Activated CD4-positive, alpha-beta T cell treated with anti-CD3 and anti-CD28 coated beads, Interleukin-10, Interleukin-2, amounts not matched to agents 100 ng/mL and 50 ng/mL, durations not matched to agents 16 hours and 8 hours (primary cell): ENCODE data around the gene SSBP2.

Source experiments
- DNase-seq: peaks from one replicate; pipeline ENCODE4 v3.0.0-alpha.2; 2020

Gene SSBP2

DNA sequence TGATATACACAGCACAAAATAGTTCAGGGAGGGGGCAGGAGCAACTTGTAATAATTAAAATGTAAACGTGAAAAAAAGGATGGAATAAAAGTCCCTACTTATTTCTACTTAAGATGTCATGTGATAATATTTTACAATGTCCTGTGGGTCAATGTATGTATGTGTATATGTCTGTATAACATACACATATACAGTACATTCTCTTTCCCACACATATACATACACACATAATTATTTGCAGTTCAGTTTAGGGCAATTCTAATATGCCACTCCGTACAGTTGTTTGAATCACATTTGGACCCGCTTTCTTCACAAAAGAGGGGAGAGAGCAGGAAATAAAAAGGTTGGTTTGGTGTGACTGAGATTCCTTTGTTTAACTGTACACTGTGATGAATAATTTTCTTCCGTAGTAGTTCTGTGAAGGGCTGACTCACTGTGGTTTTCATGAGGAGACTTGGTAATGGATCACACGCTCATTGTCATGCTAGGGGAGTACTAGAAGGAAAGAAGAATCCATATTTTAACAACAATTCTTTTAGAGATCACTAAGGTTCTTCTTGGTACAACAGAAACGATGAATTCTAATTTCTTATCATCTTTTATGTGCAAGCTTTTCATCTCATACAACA lies 330.7 kb downstream of the SSBP2 start:
- peak; percentile 91 for DNase-seq

DNA sequence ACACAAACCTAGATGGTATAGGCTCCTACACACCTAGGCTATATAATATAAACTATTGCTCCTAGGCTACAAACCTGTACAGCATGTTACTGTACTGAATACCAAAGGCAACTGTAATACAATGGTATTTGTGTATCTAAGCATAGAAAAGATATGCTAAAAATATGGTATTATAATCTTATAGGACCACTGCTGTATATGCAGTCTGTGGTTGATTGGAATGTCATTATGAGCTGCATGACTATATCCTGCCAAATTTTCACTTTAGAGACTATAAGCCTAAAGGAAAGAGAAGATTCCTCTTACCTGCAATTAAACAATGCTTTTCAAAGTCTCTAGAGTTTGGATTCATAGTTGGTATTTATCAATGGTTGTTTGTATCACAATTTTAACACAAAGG lies 332.3 kb downstream of the SSBP2 start:
- DNase-seq, result no peak

DNA sequence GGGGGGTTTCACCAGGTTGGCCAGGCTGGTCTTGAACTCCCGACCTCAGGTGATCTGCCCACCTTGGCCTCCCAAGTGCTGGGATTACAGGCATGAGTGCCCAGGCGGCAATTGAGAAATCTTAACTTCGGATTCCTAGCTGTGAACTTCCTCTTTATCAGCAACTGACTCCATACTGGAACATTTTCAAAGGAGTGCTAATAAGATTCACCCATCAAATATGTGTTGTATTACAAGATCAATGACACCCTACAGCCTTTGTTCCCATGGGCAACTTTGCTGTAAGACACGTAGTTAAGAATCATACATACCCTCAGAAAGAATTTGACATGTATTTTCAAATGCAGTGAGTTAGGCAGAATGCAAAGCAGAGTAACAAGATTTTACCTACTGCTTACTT lies 333.8 kb downstream of the SSBP2 start:
- DNase-seq, result no peak

DNA sequence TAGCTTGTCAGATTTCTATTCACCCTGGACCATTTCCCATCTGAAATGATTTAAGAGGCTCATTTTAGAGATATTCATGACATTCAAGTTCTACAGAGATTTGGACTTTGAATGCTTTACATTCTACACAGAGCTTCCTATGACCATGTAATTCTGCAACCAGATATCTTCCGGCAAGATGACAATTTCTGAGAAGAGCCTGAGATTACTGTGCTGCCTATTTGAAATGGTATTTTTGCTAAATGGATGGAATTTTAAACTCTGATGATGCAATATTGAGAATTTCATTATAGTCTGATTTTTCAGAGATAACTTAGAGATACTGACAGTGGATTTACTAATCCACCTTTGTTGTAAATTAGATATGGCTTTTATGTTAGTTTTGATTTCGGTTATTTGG lies 341.0 kb downstream of the SSBP2 start:
- peak; percentile 80 for DNase-seq

DNA sequence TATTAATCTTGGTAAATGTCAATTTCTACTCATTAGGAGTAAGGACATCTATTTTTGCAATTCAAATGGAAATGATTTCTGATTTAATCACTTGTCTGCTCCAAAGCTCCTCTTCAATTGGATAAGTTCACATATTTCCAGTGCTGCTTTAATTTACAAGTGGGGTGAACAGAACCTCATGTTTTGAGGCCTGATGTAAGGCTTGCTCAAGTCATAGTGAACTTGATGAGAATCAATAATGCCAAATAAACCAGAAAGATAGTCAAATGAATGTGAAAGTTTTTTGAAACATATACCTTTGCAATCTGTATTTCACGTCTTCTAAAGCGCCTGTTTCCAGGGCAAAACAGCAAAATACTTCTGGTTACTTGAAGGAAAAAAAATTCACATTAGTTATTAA lies 341.5 kb downstream of the SSBP2 start:
- DNase-seq, result peak; percentile 23

DNA sequence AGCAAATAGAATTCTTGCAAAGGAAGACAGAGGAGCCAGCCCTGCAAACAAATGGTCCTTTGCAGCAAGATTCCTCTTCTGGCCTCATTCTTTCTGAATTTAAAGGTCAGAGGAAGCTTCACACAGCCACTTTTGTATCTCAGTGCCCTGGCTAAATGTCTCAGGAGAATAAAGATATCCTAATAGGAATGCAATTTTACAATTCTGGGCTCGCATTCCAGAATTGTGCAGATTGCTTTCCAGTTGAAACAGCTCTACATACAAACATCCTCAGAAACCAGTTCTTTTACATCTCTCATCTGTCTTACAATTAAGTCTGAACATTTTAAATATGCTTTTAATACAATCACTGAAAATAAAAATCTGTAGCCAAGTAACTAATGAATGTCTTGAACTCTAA lies 342.4 kb downstream of the SSBP2 start:
- no peak for DNase-seq

DNA sequence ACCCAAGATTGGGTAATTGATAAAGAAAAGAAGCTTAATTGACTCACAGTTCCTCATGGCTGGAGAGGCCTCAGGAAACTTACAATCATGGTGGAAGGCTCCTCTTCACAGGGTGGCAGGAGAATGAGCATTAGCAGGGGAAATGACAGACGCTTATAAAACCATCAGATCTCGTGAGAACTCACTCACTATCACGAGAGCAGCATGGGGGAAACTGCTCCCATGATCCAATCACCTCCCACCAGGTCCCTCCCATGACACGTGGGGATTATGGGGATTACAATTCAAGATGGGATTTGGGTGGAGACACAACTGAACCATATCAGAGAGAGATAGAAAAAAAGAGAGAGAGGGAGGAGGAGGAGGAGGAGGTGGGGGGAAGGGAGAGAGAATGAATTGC lies 343.1 kb downstream of the SSBP2 start:
- DNase-seq, result peak; percentile 31

DNA sequence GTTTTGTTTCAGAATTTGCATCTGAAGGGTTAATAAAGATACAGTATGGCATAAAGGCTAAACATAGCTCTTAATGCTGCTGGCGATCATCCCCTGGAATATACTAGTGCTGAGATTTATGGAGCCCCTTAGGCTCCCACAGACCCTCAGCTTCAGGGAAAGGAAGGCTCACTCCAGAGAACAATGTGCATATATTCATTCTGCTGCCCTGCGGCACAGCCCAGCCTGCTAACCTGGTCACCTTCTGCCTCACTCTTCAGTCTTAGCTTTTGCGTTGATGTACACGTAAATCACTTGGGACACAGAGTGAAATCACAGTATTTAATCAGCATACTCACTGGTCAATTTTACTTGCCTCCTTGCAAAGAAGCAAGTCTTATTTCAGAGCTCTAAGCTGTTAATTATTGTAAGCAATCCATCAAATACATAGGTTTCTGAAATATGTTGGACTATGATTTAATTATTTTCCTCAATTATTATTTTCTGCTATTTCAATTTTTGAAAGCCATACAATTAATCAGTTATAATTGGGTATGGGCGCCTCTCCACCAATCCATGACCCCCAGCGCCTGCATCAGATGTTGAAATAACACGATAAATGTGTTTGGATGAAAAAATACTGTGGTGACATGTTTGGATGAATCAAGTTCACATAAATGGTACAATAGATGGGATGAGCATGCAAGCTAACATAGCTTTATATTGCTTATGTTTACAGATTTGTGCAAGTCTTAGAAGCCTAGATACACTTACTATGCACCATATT lies 345.6 kb downstream of the SSBP2 start:
- DNase-seq, result no peak

DNA sequence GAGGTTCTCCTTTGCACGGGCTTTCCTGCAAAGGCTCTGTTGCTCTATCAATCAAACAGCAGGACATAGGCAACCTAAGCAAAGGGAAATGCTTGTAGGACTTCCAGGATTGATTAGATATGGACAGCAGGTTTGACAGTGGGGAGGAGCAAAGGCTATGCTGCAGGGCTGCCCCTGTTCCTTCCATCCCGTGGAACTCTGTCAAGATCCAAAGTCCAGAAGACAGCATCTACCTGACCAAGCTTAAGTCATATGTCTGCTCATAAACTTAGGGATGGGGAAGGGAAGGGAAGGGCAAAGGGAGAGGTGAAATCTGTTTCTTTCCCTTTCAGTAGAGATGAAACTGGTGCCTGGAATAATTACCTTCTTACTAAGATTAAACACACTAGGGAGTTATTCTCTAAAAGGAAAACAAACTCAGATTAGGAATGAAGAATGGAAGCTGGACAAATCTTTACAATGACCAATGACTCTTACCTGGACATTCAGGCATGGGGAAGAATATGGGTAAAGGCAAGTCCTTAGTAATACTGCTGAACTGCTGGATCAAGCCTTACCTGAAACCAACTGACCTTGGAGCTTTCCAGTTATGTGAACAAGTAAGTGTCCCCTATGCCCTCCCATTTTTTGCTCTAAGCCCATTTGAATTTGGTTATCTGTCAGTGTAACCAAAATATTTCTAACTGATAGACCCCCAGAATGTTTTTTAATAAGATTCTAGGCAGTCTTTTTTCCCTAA lies 348.5 kb downstream of the SSBP2 start:
- no peak for DNase-seq

DNA sequence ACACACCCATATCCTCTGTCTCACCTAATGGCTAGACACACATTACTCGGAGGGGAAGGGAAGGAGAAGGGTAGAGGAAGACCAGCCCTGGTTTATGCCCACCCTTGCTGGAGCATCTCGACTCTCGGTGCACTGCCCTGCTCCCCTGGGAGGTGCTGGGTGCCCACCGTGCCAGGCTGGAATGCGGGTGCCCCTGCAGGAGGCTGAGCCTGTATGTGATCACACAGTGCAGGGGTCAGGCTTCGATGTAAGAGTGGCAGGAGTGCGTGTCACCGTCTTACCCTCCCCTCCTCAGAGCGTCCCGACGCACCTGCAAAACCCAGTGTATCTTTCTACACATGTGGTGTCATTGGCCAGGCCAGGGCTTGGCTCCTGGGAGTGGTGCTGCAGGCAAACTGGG lies 349.6 kb downstream of the SSBP2 start:
- DNase-seq, result no peak

DNA sequence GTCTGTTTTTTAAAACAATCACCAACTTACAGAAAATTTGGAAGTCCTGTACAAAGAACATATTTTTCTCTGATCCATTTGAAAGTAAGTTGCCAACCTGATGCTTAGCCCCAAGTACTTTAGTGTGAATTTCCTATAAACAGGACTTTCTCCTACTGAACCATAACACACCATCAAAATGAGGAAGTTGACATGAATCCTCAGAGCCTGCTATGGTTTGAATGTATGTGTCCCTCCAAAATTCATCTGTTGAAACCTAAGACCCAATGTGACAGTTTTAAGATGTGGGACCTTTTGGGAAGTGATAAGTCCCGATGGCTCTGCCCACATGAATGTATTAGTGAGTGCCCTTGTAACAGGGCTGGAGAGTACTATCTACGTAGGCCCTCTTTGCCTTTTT lies 350.5 kb downstream of the SSBP2 start:
- DNase-seq, result no peak

DNA sequence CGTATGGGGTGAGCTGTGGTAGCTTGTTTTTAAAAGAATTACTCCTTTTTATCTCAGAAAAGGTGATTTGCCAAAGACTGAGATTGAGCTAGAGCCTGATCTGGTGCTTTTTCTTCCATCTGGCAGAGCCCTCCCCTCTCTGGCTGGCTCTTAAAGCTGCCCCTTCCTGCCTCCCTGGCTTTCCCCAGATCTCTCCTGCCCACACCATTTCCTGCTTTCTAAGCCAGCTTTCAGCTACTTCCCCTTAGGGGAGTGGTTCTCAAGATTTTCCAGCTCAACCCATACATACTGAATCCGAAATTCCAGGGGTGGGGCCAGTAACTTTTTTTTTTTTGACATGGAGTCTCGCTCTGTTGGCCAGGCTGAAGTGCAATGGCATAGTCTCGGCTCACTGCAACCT lies 352.2 kb downstream of the SSBP2 start:
- no peak for DNase-seq

DNA sequence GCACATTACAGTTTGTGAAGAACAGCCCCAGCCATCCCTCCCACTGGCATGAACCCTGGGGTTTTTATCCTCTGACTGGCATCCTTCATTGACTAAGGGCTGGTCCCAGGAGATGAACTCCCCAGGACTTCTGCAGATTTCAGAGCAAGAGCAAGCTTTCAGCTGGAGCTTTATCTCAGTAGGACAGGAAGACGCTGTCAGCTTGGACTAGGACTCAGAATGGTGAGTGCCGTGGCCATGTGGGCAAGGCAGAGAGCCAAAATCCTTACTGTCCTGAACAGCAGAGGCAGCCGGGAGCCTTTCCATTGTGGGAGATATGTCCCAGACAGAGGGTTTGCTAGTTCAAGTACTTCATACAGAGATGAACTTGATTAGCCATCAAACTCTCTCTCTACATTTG lies 353.7 kb downstream of the SSBP2 start:
- DNase-seq, result no peak

DNA sequence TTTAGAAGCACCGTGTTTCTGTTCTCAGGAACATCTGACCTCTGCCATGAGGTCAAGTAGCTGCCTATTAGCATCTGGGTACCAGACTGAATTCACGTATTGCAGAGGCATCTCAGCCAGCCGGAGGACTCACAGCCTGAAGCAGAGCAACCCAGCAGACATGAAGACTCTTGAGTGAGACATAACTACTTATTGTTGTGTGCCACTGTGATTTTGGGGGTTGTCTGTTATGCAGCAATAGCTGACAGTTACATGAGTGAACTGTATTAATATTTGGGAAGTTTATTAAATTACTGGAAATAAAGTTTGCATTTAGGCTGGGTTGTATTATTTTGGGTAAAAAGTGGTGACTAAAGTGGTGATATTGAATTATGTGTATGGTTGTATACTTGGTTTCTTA lies 355.6 kb downstream of the SSBP2 start:
- DNase-seq, result no peak

DNA sequence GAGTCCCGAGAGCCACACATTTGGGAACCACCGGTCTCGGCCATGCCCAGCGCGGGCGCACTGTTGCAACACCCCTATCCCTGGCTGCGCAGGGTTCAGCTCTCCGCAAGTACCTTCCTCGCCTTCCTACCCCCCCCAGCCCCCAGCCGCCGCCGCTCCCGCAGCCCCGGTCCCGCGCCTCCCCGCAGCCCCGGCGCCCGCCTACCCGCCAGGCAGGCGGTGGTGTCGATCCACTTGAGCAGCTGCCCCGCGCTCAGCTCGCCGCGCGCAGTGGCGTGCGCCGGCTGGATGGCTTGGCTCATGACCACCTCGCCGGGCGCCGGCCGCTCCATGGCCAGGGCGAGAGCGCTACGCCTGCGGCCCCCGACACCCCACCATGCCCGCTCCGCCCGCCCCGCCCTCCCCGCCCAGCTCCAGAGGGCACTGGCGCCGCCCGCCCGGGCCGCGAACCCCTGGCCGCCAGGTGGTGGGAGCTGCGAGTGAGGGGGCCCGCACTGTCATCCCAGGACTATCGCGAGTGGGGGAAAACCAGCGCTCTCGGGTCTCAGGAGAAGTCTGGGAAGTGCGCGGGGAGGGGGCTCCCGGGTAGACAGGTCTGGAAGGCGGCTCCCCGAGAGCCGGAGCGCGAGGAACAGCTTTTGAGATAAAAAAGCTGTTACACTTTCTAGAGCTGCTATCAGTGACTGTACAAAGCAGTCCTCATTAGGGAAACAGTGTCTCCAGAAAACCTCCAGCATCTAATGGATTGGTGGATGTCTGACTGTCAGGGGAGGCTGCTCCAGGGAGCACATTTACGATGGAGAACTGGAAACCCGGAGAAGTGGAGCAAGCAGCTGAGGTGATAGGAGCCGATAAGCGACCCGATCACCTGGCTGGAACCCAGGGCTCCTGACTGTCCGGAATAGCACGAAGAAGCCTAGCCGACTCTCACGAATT lies 356.8 kb downstream of the SSBP2 start, which contains the start of gene ACOT12:
ACOT12 (minus strand) TSS at position 352 of the 936 bp plus-strand sequence; CDS start at position 332, 20 bp downstream.
- DNase-seq, result peak; percentile 11

DNA sequence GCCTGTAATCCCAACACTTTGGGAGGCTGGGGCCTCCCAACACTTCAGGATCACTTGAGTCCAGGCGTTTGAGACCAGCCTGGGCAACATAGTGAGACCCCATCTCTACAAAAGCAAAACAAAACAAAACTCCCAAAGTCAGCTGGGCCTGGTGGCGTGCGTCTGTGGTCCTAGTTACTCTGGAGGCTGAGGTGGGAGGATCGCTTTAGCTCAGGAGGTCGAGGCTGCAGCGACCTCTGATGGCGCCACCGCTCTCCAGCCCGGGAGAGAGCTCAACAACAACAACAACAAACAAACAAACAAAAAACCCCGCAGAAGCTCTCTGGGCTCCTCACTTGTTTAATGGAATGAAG lies 357.5 kb downstream of the SSBP2 start:
- no peak for DNase-seq

DNA sequence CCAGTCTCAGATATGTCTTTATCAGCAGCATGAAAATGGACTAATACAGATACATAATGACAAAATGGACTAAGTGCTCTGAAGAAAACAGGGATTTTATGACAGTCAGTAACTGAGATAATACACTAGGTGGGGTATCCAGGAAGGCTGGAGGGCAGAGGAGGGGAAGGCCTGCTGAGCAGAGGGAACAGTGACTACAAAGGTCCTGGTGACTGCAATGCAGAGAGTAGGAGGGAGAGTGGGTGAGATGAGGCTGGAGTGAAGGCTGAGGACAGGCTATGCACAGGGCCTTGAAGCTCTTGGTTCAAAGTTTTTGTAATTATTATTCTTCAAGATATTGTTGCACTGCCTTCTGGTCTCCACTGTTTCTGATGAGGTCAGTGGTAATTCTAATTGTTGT lies 361.9 kb downstream of the SSBP2 start:
- no peak for DNase-seq

DNA sequence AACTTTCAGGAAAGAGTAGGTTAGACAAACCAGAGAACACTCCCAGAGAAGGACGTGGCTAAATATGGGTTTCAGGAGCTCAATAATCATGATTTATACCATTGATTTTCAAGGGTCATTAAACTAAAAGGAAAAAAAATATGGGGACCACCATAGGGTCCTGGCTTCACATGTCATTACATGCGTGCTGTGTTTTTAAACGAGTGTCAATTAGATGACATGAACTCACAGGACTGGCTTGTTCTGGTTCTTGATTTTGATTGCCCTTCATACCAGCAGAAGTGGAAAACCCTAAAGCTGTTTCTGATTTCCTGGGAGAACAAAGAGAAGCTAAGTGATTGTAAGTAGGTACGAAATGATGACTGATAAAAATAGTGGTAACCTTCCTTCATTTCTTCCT lies 362.7 kb downstream of the SSBP2 start:
- no peak for DNase-seq

DNA sequence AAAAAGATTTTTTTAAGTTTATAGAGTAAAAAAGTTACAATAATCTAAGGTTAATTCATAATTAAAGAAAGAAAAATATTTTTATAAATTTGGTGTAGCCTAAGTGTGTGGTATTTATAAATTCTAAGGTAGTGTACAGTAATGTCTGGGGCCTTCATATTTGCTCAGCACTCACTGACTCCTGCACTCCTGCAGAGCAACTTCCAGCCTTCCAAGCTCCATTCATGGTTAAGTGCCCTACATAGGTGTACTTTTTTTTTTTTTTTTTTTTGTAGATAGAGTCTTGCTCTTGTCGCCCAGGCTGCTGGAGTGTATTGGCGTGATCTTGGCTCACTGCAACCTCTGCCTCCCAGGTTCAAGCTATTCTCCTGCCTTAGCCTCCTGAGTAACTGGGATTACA lies 367.0 kb downstream of the SSBP2 start:
- DNase-seq, result no peak

DNA sequence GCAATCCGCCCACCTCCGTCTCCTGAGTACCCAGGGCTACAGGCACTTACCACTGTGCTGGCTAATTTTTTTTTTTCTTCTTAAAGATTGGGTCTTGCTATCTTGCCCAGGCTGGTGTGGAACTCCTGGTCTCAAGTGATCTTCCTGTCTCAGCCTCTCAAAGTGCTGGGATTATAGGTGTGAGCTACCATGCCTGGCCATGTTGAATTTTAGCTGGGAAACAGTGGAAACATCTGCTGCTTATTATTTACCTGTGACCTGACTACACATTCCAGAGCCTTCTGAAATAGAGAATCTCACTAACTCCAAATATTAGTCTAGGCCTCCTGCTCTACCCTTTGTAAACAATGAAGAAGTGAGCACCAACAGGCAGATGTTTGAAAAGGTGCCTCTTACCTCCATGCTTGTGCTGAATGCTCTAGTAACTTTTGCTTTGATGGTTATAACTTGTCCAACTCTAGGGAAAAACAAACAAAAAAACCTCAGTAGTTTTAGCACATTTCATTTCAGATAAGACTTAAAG lies 379.5 kb downstream of the SSBP2 start:
- no peak for DNase-seq

DNA sequence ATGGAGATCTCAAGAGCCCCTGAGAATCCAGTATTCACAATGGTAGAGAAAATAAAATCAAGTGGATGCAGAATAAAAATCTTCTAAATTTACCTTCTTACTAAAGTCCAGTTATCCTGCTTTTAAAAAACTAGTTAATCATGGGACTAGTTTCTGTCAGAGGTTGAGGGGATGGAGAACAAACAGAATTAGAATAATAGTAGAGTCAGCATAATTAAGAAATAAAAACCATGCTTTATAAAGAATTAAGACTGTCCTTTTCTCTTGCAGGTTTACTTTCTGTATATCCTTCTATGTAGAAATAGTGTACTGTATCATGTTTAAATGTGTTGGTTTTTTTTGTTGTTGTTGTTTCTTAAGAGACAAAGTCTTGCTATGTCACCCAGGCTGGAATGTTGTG lies 380.0 kb downstream of the SSBP2 start:
- no peak for DNase-seq

DNA sequence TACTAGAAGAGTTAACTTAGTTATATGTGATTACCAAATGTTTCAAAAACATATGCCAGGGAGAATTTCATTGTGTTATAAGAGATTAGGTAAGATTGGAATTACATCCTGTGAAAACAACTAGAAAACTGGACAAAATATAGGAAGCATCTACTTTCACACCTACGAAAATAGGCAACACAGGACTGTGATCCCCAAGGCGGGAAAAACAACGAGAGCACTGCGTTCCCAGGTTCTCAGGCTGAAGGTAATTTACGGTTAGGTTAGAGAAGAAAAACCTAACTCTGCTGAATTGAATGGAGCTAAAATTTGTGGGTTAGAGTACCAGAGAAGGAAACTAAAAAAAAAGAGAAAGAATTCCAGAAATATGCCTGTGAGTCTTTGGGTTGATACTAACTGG lies 385.4 kb downstream of the SSBP2 start:
- DNase-seq, result no peak
